GM12875 (cell line): ENCODE measurements around the gene REELD1.

Experiments
- H3K4me3 ChIP-seq: one replicate; pipeline ENCODE4 v1.5.1; 2011; ENCODE audit warnings: low read depth, low read length, control low read depth
- TF ChIP-seq, protein P1 (sequence below): IDR thresholded peaks from 2 replicates; pipeline ENCODE4 v1.5.1; 2011; ENCODE audit warnings: low read depth, mild to moderate bottlenecking, control low read depth, inconsistent platforms, low read length, moderate library complexity, borderline replicate concordance; ENCODE audit not compliant: insufficient read depth

Gene REELD1

DNA sequence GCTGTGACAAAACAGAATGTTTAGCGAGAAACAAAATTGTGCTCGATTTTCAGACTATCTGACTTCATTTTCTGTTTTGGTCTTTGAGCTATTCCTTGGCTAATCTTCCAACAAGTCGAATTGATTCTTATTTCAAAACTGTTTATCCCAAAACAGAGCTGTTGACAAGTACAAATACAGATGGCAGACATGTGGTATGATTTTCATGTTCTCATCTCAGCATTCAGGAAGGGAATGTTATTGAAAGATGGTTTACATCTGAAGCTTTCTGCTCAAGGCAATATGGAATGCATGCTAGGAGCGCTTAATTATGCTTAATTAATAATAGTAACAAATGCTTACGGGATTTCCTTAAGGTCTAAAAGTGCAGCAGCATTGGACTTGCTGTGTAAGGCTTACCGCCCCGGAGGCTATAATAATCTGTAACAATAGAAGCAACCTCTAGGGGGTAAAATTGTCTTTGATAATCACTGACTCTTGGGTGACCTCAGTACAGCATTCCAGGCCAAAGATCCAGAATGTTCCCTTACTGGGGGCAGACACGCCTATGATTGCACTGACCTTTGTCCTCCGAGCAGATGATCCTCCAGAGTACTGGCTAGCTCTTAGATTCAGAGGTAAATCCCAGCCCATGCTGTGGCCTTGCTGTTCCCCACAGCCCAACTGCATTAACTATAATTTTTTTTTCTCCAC, 22.4 kb upstream of the REELD1 start:
- no peak overlapping the region for H3K4me3 ChIP-seq
- TF ChIP-seq, protein P1, sequence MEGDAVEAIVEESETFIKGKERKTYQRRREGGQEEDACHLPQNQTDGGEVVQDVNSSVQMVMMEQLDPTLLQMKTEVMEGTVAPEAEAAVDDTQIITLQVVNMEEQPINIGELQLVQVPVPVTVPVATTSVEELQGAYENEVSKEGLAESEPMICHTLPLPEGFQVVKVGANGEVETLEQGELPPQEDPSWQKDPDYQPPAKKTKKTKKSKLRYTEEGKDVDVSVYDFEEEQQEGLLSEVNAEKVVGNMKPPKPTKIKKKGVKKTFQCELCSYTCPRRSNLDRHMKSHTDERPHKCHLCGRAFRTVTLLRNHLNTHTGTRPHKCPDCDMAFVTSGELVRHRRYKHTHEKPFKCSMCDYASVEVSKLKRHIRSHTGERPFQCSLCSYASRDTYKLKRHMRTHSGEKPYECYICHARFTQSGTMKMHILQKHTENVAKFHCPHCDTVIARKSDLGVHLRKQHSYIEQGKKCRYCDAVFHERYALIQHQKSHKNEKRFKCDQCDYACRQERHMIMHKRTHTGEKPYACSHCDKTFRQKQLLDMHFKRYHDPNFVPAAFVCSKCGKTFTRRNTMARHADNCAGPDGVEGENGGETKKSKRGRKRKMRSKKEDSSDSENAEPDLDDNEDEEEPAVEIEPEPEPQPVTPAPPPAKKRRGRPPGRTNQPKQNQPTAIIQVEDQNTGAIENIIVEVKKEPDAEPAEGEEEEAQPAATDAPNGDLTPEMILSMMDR = no peak

DNA sequence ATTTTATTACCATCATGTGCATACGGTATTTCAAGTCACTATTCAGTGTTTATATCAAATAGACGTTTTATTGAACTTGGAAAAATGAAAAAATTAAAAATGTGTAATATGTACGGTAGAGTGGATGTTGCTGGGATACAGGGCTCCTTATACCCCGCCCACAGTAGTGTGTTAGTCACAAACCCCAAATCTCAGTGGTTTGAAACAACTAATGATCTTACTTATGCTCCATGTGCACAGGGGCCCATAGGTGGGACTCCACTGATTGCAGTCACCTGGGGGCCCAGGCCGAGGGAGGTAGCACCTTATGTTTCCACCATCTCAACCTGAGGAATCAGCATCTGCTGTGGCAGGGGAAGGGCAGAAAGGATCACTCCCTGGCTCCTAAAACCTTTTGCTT, 20.7 kb upstream of the REELD1 start:
- H3K4me3 ChIP-seq = no peak overlapping the region

DNA sequence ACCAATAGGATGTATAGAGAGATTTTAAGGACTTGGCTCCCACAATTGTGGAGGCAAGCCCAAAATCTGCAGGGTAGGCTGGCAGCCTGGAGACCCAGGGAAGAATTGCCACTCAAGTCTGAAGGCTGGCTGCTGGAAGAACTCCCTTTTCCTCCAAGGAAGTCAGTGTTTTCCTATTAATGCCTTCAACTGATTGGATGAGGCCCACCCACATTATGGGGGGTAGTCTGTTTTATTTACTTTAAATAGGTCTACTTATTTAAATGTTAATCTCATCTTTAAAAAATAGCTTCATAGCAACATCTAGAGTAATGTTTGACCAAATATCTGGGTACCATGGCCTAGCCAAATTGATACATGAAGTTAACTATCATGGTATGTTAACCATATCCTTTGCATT, 20.1 kb upstream of the REELD1 start:
- H3K4me3 ChIP-seq = no peak overlapping the region
- TF ChIP-seq, protein P1 = no peak

More for the DNA sequence above, 20.7 kb upstream of the REELD1 start:
- TF ChIP-seq, protein P1 = no peak

DNA sequence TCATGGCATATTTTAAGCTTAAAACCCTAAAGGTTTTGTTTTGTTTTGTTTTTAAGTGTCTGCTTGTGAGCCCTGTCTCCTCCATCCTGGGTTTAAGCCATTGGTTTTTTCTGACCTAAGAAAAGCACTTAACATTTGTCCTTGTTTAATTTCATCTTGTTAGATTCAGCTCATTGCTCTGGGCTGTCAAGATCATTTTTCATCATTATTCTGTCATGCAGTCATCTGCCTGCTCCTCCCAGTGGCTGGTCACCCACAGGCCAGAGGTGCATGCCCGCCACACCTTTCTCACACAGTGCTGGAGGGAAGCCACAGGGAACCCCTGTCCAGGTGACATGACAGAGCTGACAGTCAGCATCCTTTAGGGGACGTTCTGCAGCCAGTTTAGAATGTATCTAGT, 11.7 kb upstream of the REELD1 start:
- TF ChIP-seq, protein P1 = no peak
- no peak overlapping the region for H3K4me3 ChIP-seq

DNA sequence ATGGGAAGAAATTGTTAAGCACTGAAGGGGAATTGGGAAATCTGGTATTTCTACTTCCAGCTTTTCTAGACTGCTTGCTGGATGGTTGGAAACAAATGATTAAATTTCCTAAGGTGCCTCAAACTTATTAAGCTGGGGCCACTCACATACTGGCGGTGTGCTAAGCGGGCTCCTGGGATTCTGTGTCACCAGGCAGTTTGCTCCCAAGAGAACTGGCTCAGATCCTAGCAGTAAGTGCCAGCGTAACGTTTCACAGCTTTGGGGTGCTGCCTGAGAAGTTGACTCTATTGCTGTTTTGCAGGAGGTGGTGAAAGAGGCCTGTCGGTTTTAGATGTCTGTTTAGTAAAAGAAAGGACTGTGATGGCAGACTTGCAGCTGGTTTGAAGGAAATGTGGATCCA, 6.9 kb upstream of the REELD1 start:
- TF ChIP-seq, protein P1 = no peak
- H3K4me3 ChIP-seq = no peak overlapping the region

DNA sequence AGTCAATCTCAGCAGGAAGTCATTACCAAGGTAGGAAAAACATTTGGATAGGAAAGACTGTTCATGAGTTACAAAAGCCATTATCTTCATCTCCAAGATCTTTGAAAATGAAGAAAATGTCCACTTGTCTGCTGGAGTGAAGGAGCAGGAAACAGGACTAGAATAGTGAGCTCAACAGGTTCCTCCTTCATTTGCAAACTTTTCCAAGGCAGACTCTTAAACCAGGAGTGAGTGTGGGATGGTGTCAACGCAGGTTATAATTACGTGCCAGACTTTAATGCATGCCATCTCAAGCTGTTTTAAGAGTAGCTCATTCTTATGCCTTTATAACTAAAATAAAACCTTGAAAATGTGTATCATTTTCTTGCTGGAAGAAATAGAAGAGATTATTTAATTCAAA, 3.4 kb upstream of the REELD1 start:
- TF ChIP-seq, protein P1 = no peak
- no peak overlapping the region for H3K4me3 ChIP-seq

DNA sequence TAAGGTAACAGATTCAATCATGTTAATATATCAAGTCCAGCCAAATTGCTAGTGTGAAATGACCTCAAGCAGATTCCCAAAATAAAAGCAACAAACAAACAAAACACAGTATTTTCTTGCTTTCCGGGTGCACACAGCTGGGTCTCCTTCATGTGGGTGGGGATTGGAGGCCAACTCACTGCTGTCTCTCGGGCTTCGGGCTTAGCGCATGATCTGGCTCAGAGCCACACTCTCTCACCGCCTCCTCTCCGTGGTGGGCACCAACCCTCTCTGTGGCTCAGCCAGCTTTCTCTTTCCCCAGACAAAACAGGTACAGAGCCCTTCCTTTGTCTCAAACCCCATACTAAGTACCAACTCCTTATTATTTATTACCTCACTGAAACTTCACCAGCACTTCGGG, 2.9 kb upstream of the REELD1 start:
- TF ChIP-seq, protein P1 = no peak
- H3K4me3 ChIP-seq = no peak overlapping the region
